Stimulated activated CD4-positive, alpha-beta T cell treated with anti-CD3 and anti-CD28 coated beads, Interleukin-12 subunit alpha, Interleukin-12 subunit beta, amount 100 ng/mL, for 4 hours (primary cell): ENCODE data around the gene PGS1.

ENCODE experiments used
- DNase-seq: peaks from one replicate; pipeline ENCODE4 v3.0.0-alpha.2; 2020

PGS1 gene

DNA sequence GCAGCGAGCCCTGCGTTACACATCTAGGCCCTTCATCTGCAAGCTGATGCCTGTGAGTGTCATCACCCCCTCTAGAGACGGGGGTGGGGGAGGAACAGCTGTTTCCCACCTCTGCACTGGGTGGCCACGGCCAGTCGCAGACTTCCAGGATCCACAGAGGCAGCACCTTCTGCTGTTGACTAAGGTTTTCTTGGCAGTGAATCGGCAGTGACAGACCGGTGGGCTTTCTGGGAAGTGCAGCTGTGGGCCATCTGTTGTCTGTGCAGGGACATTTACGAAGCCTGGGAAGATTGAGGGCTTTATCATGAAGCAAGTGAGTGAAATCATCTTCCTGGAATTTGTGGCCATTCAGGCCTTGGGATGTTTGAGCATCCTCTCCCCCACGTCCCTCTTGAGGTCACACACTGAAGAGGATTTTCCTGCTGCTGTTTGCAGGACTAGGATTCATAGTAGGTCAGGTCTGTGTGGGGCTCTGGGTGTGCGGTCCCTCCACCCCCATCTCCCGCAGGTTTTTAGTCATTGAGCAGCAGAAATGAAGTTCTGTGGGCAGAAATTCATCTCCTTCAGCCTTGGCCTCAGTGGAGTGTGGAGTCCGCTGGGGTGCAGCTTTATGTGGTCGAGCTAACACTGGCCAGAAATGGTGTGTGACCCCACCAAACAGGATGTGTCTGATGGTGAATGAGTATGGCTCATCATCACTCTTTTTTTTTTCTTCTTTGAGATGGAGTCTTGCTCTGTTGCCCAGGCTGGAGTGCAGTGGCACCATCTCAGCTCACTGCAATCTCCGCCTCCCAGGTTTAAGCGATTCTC lies 12.0 kb downstream of the PGS1 start:
- DNase-seq, result no peak

DNA sequence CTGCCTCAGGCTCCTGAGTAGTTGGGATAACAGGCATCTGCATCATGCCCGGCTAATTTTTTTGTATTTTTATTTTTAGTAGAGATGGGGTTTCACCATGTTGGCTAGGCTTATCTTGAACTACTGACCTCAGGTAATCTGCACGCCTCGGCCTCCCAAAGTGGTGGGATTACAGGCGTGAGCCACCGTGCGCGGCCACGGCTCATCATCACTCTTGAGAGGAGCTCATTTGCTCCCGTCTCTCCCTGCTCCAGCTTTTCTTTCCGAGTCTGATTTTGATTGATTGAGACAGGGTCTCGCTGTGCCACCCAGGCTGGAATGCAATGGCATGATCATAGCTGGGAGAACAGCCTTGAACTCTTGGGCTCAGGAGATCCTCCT lies 12.6 kb downstream of the PGS1 start:
- no peak for DNase-seq

DNA sequence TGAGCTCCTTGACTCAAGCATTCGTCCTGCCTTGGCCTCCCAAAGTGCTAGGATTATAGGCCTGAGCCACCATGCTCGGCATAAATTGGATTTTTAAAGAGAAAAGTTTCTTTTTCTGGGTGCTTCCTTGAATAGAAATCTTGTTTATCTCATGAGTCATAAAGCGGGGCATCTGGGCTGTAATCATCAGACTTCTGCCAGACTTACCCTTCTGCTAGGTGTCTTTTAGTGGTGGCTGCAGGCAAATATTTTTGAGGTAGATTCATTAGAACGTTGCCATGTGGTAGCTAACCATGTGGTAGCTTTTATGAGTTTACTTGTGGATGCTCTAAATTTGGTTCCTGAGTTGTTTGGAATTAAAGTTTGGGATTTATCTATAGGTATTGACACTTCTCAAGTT lies 13.4 kb downstream of the PGS1 start:
- DNase-seq, result no peak

DNA sequence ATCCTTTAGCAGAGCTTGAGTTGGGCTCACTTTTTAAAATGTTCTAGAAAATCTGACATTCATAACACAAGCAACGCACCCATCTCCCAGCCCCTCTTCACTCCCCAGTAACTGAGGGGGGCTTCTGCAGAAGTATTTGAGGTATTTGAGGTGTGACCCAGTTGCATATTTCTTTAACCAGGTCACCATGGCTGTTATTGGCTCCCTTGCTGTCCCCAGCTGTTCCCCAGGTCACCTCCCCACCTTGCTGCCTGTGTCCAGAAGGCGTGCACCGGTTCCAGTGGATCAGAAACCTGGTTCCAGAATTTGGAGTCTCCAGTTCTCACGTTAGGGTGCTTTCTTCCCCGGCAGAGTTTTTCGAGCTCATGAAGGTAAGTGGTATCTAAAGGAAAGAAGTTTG lies 13.8 kb downstream of the PGS1 start:
- DNase-seq, result no peak

DNA sequence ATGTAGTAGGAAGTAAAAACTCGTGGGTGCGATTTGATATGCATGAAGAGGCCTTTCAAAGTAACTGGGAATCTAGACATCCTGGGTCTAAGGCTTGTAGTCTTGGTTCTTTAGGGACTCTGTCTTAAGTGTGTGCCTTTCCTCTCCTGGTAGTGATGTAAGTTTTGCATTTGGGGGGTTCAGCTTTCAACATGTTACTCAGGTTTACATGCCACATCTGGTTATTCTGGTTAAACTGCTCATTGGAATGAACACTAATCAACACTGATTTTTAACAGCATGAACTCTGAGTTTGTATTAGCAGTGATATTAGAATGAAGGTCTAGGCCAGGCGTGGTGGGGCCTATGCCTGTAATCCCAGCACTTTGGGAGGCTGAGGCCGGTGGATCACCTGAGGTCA lies 15.1 kb downstream of the PGS1 start:
- DNase-seq, result no peak

DNA sequence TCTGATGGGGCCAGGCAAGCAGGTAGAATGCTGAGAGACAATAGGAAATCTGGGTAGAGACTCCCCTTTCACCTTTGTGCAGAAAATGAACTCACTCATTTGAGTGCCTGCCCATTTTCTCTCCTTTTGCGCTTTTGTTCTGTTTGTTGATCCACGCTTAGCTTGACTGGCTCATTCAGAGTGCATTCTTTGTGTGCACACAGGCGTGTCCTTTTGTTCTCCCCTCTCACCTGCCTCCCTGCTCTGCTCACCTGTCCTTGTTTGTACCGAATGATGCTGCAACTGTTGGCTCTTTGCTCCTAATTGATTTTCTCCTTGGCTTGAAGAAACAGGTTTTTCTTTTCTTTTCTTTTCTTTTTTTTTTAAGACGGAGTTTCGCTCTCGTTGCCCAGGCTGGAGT lies 15.8 kb downstream of the PGS1 start:
- no peak for DNase-seq

DNA sequence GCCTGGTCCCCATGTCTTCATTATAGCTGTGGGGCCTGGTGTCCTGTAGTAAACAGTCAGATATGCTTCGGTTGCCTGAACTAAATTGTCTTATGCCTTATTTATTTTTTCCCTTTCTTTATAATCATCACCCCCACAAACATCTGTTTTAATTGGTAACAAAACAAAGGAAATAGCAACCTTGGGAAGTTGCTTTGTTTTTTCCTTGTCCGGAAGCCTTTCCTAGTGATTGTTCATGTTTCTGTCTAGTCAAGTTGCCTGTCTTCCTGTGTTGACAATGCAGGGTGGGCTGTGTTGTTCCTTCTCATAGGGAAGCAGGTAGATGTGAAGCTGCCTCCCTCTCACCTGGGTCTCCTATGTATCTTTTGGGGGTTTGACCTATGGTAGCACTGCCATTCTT lies 16.7 kb downstream of the PGS1 start:
- DNase-seq, result no peak

DNA sequence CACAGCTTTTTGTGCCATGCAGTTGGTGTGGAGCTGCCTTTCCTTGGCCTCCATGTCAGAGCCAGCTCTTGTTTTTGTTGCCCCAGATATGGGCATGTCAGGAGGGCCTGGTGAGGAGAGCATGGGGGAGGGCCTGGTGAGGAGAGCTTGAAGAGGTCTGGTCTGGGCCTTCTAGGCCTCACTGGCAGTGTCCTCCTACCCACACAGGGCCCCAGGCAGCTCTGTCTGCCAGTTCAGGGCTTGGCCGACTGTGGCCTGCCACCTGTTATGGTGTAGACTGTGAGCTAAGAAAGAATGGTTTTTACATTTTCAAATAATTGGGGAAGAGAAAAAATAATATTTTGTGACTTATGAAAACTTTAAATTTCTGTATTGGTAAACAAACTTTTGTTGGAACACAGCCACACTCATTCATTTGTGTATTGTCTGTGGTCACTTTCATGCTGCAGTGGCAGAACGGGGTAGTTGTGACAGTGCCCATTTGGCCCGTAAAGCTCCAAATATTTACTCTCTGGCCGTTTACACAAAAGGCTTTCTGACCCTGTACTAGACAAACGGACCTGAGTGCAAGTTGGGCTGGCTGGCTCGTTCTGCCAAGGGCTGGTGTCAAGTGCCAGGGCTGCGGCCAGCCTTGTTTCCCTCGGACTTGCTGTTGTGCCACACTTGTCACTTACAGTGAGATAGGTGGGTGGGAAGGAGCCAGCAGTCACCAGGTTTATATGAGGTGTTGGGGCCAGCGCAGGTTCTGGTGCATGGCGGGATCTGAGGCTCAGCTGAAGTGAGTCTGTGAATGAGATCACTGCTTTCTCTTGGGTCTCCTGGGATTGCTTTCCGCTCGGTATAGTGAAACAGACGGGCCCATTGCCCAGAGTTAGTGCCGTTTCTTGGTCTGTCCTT lies 18.2 kb downstream of the PGS1 start:
- DNase-seq, result no peak

DNA sequence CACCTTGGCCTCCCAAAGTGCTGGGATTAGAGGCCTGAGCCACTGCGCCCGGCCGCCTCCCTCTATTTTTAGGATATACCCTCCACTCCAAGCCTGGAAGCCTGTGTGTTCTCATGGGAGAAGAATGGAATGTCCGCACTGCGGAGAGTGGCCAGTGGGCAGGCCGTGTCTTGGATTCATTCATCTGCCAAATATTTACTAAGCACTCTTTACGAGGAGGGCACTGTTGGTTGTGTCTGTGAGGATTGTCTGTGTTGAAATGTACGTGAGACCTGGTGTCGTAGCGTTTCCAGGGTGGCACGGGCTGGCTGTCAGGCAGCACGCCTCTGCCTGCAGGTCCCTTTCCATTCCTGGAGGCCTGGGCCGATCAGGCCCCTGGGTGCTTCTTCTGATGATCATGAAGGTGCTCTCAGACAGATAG lies 19.2 kb downstream of the PGS1 start:
- no peak for DNase-seq

DNA sequence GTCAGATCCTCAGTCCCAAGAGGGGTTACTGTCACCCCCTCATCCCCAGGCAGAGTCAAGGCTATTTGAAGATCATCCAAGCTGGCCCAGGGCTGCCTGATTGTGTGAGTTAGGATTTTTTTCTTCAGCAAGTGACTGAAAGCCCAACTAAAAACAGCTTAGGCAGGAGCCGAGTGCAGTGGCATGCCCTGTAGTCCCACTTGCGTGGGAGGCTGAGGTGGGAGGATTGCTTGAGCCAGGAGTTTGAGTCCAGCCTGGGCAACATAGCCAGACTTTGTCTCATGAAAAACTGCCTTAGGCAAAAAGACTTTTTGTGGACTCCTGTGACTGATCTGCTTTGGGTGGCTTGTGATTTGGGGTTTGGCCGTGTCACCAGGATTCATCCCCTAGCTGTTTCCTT lies 19.9 kb downstream of the PGS1 start:
- no peak for DNase-seq

DNA sequence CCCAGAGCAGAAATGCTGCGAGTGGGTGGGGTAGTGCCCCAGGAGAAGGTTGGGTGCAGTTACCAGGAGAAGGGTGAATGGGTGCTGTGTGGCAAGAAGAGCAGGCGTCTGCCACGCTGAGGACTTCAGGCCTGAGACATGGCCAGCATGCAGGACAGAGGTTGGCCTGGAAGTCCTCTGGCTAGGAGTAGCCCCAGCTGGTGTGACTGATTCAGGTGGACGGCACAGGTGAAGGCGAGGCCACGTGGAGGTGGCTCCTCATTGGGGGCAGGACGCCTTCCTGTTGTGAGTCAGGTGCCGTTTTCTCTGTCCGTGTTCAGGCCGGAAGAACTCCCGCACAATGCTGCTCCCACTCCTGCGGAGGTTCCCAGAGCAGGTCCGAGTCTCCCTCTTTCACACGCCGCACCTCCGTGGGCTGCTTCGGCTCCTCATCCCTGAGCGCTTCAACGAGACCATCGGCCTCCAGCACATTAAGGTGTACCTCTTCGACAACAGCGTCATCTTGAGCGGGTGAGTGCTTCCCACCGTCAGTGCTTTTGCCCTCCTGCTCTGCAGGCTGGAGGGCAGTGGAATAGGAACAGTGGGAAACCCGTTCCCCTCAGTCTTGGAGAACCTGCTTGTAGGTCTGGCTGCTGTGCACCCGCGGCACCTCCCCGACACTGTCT lies 20.7 kb downstream of the PGS1 start:
- no peak for DNase-seq

DNA sequence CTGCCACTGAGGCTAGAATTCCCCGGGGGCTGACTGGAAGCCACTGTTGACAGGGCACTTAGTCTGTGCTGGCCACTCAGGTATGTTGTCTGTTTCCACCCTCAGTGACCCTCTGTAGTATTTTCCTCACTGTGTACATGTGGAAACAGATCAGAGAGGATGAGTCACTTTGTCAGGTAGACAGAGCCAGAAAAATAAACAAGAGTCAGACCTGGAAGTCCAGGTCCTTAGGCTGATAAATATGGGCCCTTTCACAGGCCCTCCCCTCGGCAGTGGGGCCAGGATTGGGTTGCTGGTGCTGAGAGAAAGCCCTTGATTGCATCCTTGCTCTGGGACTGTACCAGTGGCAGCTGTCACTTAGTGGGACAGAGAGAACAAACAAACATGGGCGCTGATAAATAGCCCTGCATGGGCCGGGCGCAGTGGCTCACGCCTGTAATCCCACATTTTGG lies 21.3 kb downstream of the PGS1 start:
- DNase-seq, result no peak

DNA sequence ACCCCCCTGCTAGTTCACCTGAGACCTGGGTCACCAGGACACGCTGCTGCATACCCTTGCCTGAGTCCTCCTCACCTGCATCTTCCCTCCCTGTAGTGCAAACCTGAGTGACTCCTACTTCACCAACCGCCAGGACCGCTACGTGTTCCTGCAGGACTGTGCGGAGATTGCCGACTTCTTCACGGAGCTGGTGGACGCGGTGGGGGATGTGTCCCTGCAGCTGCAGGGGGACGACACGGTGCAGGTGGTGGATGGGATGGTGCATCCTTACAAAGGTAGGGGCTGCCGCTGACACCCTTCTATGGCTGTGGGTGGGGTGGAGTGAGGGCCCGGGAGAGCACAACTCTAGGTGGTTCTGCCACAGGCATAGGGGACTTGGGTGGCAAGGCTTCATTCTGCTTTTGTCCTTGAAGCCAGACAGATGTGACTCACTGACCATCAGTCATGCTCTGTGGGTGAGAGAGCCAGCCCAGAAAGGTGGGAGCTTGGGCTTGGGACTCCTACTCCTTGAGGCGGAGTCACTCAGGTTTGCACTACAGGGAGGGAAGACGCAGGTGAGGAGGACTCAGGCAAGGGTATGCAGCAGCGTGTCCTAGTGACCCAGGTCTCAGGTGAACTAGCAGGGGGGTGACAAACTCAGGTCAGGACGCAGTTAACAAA lies 22.3 kb downstream of the PGS1 start:
- DNase-seq, result no peak

DNA sequence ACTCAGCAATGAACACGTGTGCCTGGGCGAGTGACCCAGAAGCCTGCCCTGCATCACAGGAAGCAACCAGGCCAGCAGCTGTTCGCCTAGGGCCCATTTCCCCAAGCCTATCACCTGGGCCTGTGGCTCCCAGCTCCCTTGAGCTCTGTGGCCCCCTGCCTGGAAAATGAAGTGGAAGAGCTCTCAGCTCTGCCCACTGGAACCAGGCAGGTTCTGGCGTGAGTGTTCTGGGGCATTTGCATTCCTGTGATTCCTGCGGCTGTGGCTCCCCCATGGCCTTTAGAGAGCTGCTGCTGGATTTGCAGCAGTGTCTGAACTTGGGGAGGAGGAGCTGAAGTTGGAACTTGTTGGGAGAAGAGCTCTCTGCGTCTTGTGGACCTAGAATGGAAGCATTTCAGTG lies 22.8 kb downstream of the PGS1 start:
- DNase-seq, result no peak

DNA sequence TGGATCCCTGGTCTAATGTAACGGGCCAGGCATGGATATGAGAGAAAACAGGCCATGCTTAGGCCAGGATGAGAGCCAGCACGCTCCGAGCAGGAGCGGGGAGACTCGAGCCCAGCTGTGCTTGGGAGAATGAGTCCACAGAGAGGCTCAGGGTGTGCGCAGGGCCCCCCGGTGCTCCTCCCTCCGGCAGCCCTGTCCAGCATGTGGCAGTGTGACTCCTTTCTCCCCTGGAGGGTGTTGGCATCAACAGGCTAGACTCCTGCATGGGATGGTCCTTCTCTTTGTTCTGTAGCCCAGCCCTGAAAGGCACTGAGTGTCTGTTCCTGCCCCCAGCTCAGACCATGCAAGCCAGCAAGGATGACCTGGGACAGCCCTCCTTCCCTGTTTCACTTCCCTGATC lies 23.4 kb downstream of the PGS1 start:
- no peak for DNase-seq

DNA sequence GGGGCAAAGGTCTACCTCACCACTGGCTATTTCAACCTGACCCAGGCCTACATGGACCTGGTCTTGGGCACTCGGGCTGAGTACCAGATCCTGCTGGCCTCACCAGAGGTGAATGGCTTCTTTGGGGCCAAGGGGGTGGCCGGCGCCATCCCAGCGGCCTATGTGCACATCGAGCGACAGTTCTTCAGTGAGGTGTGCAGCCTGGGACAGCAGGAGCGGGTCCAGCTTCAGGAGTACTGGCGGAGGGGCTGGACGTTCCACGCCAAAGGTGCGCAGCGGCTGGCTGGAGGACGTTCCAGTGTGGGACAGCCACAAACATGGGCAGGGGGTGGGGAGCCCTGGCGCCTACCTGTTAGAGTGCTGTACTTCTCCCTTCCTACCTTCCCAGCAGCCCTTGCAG lies 25.4 kb downstream of the PGS1 start:
- no peak for DNase-seq

DNA sequence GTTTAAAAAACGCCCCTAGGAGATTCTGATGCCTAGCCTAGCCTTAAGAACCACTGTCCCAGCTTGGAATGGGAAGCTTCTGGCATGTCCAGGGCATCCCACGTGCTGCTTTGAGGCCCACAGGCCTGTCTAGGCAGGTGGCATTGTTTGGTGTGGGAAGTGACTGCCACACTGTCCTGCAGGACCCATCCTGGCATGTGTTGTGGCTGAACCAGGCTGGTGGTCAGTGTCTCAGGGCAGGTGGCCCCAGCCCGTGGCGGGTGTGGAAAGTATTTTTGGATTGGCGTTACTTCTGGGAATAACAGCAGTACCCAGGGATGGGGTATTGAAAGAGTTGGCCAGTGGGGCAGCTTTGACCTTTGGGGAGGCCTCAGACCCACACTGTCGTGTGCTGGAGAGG lies 27.9 kb downstream of the PGS1 start:
- DNase-seq, result no peak

DNA sequence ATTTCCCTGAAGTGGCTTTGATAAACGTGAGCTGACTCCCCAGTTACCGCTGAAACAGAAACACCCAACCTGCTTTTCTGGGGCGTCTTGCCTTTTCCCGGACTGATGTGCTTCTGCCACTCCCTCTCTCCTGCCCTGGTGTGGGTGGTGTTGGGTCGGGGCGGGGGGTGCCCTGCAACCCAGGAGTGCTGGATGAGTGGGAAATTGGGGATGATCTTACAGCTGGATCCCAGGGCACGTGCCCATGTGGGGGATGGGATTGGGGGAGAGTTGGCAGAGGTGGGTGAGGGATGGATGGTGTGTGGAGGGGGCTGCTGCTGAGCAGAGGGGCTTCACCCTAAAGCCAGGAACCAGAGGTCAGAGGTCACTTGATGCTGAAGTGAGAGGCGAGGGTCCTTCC lies 28.5 kb downstream of the PGS1 start:
- no peak for DNase-seq

DNA sequence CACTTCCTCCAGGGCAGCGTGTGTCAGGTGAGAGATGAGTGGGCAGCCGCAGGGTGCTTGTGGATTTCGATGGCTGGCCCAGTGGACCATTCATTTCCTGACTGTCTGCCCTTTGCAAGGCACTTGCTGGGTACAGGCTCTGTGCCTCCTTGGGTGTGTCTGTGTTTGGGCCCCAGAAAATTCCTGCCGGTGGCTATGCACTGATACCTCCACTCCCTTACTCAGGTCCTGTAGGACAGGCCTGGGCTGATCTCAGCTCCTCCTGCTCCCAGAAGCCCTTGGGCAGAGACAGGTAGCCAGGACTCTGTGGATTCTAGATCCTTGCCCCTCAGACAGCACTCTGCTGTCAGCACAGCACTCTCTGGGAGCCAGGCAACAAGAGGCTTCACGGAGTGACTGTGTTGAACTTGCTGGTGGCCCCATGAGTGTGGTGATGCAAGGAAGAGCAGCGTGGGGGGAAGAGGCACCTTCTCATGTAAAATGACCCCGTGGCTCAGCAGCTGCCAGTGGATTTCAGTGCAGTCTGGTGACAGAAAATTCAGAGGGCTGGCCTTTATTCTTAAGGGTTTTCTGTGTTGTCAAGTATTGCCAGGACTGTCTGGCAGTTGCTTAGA lies 29.0 kb downstream of the PGS1 start:
- DNase-seq, result no peak

DNA sequence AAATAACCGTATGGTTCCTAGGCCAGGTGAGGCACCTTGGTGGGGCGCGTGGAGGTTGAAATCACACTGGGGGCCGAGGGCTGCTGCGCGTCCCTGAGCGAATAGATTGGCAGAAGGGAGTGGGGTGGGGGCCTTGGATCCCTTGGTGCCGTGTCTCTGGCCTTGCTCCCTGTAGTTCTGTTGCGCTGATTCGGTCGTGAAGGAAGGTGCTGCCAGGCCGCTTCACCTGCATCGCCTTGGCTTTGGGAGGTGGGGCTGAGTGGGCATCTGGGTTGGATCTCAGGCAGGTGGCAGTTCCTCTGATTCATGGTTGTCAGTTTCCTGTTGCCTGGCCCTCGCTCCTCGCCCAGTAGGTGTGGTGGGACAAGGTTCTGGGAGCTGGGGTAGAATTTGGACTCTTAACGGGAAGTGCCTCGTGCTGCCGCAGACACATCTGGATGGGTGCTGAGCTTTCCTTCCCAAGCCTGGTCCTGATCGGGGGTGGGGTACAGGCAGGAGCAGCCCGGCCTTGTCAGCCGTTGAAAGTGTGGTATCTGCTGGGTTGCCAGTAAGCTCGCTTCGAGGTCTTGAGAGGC lies 30.1 kb downstream of the PGS1 start:
- no peak for DNase-seq

DNA sequence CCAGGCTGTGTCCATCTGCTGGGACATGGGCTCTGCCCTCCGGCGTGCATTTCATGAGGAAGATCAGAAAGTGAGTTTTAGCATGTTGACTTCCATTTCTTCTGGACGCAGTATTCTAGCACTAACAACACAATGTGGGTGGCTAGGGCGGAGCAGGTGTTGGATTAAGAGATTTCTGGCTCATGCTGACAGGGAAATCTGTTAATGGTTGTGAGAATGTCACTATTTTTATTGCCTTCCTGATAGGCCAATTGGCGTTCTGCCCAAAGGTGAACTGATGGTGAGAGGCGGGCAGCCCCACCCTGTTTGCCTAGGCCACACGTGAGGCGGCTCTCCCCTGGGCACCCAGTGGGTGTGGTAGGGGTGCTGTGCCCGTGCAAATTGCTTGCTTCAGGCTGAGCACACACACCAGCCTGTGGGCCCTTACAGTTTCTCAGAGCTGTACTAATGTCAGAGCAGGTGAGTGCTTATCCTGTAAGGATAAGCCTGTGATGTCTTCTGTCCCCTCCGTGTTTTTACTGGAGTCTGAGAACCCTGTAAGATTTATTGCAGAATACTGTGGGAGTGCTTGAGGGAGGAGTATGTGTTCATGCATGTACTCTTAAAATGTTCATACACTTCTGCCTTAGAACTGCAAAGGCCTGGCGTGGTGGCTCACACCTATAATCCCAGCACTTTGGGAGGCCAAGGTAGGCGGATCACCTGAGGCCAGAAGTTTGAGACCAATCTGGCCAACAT lies 30.9 kb downstream of the PGS1 start:
- DNase-seq, result no peak
